Neural progenitor cell (in vitro differentiated cells): ENCODE measurements around the gene TSHB. TPM values are rescaled to one million over a fixed set of nuclear protein-coding genes. Genes with fewer than 3 reads are reported as not detected.

Source experiments
- DNase-seq: peaks from one replicate; pipeline ENCODE4 v3.0.0-alpha.2; 2016; ENCODE audit warnings: low spot score
- H2AFZ ChIP-seq: fragments of 200-600 bp; sonication (generic); replicated peaks from 2 replicates; pipeline ENCODE4 v1.6.1; 2016; ENCODE audit warnings: antibody characterized with exemption
- H3F3A ChIP-seq: fragments of 200-600 bp; sonication (generic); 2 replicates; pipeline ENCODE4 v1.6.1; 2016; ENCODE audit warnings: antibody characterized with exemption, low read depth
- H3K27ac ChIP-seq: fragments of 200-600 bp; sonication (generic); 2 replicates; pipeline ENCODE4 v1.5.1; 2016; ENCODE audit warnings: mild to moderate bottlenecking
- H3K27me3 ChIP-seq: fragments of 200-600 bp; sonication (generic); 2 replicates; pipeline ENCODE4 v1.6.1; 2016; ENCODE audit warnings: mild to moderate bottlenecking, moderate library complexity
- H3K36me3 ChIP-seq: fragments of 200-600 bp; sonication (generic); 2 replicates; pipeline ENCODE4 v1.5.1; 2016
- H3K4me1 ChIP-seq: fragments of 200-600 bp; sonication (generic); 2 replicates; pipeline ENCODE4 v1.6.1; 2016; ENCODE audit warnings: mixed run types
- H3K4me2 ChIP-seq: fragments of 200-600 bp; sonication (generic); 2 replicates; pipeline ENCODE4 v1.6.1; 2016
- H3K4me3 ChIP-seq: fragments of 200-600 bp; sonication (generic); 2 replicates; pipeline ENCODE4 v1.5.1; 2016
- H3K79me2 ChIP-seq: fragments of 200-600 bp; sonication (generic); 2 replicates; pipeline ENCODE4 v1.6.1; 2016; ENCODE audit warnings: low read depth
- H3K9ac ChIP-seq: fragments of 200-600 bp; sonication (generic); 2 replicates; pipeline ENCODE4 v1.6.1; 2016
- H3K9me3 ChIP-seq: fragments of 200-600 bp; sonication (generic); 2 replicates; pipeline ENCODE4 v1.5.1; 2016; ENCODE audit warnings: low read depth
- H4K20me1 ChIP-seq: fragments of 200-600 bp; sonication (generic); 2 replicates; pipeline ENCODE4 v1.6.1; 2016; ENCODE audit warnings: low read depth
- H3K27ac Mint-ChIP-seq: 3 replicates; pipeline ENCODE4 v1.8.0; 2021; ENCODE audit warnings: mixed read lengths
- H3K27me3 Mint-ChIP-seq: 2 replicates; pipeline ENCODE4 v1.8.0; 2022; ENCODE audit warnings: low read depth, mild to moderate bottlenecking, inconsistent platforms, moderate library complexity, mixed read lengths; ENCODE audit not compliant: insufficient read depth
- H3K36me3 Mint-ChIP-seq: 3 replicates; pipeline ENCODE4 v1.8.0; 2021; ENCODE audit warnings: mixed read lengths
- H3K4me1 Mint-ChIP-seq: 3 replicates; pipeline ENCODE4 v1.8.0; 2021; ENCODE audit warnings: mixed read lengths
- H3K4me3 Mint-ChIP-seq: 3 replicates; pipeline ENCODE4 v1.8.0; 2021; ENCODE audit warnings: mild to moderate bottlenecking, moderate library complexity, mixed read lengths
- H3K9me3 Mint-ChIP-seq: 3 replicates; pipeline ENCODE4 v1.8.0; 2020; ENCODE audit warnings: mixed read lengths
- CTCF ChIP-seq: fragments of 200-600 bp; sonication (generic); IDR thresholded peaks from 2 replicates; pipeline ENCODE4 v1.5.1; 2017; ENCODE audit warnings: antibody characterized with exemption, mild to moderate bottlenecking
- EZH2 ChIP-seq: fragments of 200-600 bp; sonication (generic); IDR thresholded peaks from 2 replicates; pipeline ENCODE4 v1.6.1; 2017; ENCODE audit warnings: antibody characterized with exemption, mild to moderate bottlenecking, moderate library complexity
- EZH2phosphoT487 ChIP-seq: fragments of 200-600 bp; sonication (generic); IDR thresholded peaks from 2 replicates; pipeline ENCODE4 v1.6.1; 2017; ENCODE audit warnings: antibody characterized with exemption
- total RNA-seq: library from RNA; depleted of rRNA; stranded (reverse); fragments of >200 nt; gene quantifications from 2 replicates; pipeline ENCODE4 v1.2.3, GENCODE V29; 2015; ENCODE audit warnings: low replicate concordance

Gene TSHB
- total RNA-seq, 1 donor from 2014 or later: not detected

- Histone ChIP-seq H3K79me2 (no peaks in the 10 kb centered on the region), H3F3A (no peaks in the 10 kb centered on the region), H4K20me1 (no peaks in the 10 kb centered on the region), H3K27ac (no peak overlapping the region), H2AFZ (no peak overlapping the region), H3K4me3 (no peak overlapping the region), H3K9me3 (no peaks in the 10 kb centered on the region), H3K36me3 (no peaks in the 10 kb centered on the region), H3K27me3 (no peaks in the 10 kb centered on the region), H3K9ac (no peak overlapping the region), H3K4me2 (no peak overlapping the region), H3K4me1 (no peaks in the 10 kb centered on the region)
- DNase-seq: no peak
- H3K27ac Mint-ChIP-seq: no peak overlapping the region
- no peak overlapping the region for H3K4me3 Mint-ChIP-seq
- peaks cover 2% of the 10 kb centered on the region for H3K27me3 Mint-ChIP-seq
- no peaks in the 10 kb centered on the region for H3K4me1 Mint-ChIP-seq
- no peaks in the 10 kb centered on the region for H3K9me3 Mint-ChIP-seq
- TF ChIP-seq EZH2phosphoT487: no peak
- TF ChIP-seq CTCF: no peak
- H3K36me3 Mint-ChIP-seq: no peaks in the 10 kb centered on the region
Measured at GRCh38 chr1:115021145-115021544, 8.5 kb upstream of the TSHB start.

- Histone ChIP-seq H3K9me3 (no peaks in the 10 kb centered on the region), H2AFZ (no peak overlapping the region), H3F3A (no peaks in the 10 kb centered on the region), H3K36me3 (no peaks in the 10 kb centered on the region), H3K27me3 (no peaks in the 10 kb centered on the region), H3K27ac (no peak overlapping the region), H4K20me1 (no peaks in the 10 kb centered on the region), H3K9ac (no peak overlapping the region), H3K4me2 (no peak overlapping the region), H3K79me2 (no peaks in the 10 kb centered on the region), H3K4me3 (no peak overlapping the region), H3K4me1 (no peaks in the 10 kb centered on the region)
- TF ChIP-seq CTCF (no peak), EZH2 (no peak), EZH2phosphoT487 (no peak)
- H3K27ac Mint-ChIP-seq: no peak overlapping the region
- DNase-seq: no peak
- no peaks in the 10 kb centered on the region for H3K4me1 Mint-ChIP-seq
- peaks cover 2% of the 10 kb centered on the region for H3K27me3 Mint-ChIP-seq
- no peak overlapping the region for H3K4me3 Mint-ChIP-seq
- H3K9me3 Mint-ChIP-seq: no peaks in the 10 kb centered on the region
- H3K36me3 Mint-ChIP-seq: no peaks in the 10 kb centered on the region
Measured at GRCh38 chr1:115023593-115023992, 6.0 kb upstream of the TSHB start.

GRCh38 chr1:115031595-115031994, 2.0 kb downstream of the TSHB start:
- Histone ChIP-seq H3K27me3 (no peaks in the 10 kb centered on the region), H3K9me3 (no peaks in the 10 kb centered on the region), H3K27ac (no peak overlapping the region), H4K20me1 (no peaks in the 10 kb centered on the region), H3K9ac (no peak overlapping the region), H3K4me1 (no peaks in the 10 kb centered on the region), H3K4me2 (no peak overlapping the region), H2AFZ (no peak overlapping the region), H3K79me2 (no peaks in the 10 kb centered on the region), H3F3A (no peaks in the 10 kb centered on the region), H3K4me3 (no peak overlapping the region), H3K36me3 (no peaks in the 10 kb centered on the region)
- no peaks in the 10 kb centered on the region for H3K27me3 Mint-ChIP-seq
- no peaks in the 10 kb centered on the region for H3K36me3 Mint-ChIP-seq
- TF ChIP-seq CTCF: no peak
- TF ChIP-seq EZH2: no peak
- no peak for TF ChIP-seq EZH2phosphoT487
- no peaks in the 10 kb centered on the region for H3K4me1 Mint-ChIP-seq
- no peak for DNase-seq
- no peaks in the 10 kb centered on the region for H3K9me3 Mint-ChIP-seq
- H3K27ac Mint-ChIP-seq: no peak overlapping the region
- H3K4me3 Mint-ChIP-seq: no peak overlapping the region

- TF ChIP-seq EZH2phosphoT487 (no peak), CTCF (no peak), EZH2 (no peak)
- Histone ChIP-seq H3K4me2 (no peak overlapping the region), H3K27ac (no peak overlapping the region), H2AFZ (no peak overlapping the region), H3F3A (no peaks in the 10 kb centered on the region), H3K27me3 (no peaks in the 10 kb centered on the region), H3K4me3 (no peak overlapping the region), H3K4me1 (peaks cover 8% of the 10 kb centered on the region), H3K36me3 (no peaks in the 10 kb centered on the region), H3K9me3 (no peaks in the 10 kb centered on the region), H3K9ac (no peak overlapping the region), H3K79me2 (no peaks in the 10 kb centered on the region), H4K20me1 (no peaks in the 10 kb centered on the region)
- no peak overlapping the region for H3K4me3 Mint-ChIP-seq
- no peaks in the 10 kb centered on the region for H3K9me3 Mint-ChIP-seq
- H3K36me3 Mint-ChIP-seq: no peaks in the 10 kb centered on the region
- H3K4me1 Mint-ChIP-seq: no peaks in the 10 kb centered on the region
- H3K27me3 Mint-ChIP-seq: no peaks in the 10 kb centered on the region
- no peak overlapping the region for H3K27ac Mint-ChIP-seq
- no peak for DNase-seq
Measured at GRCh38 chr1:115035652-115036051, 6.0 kb downstream of the TSHB start.
